Endothelial cell of umbilical vein (primary cell): ENCODE data around the gene ATP11B. TPM values are rescaled to one million over a fixed set of nuclear protein-coding genes. Genes with fewer than 3 reads are reported as not detected.

Experiments
- BruUV-seq: library from RNA; stranded (reverse); fragments of 400-500 nt; replicated peaks from 2 replicates; lab custom pipeline; 2021; lab: Mats Ljungman, UMichigan
- CTCF ChIA-PET: fragments of 300-600, 350-600 bp; sonication (Branson Sonifier 250); formaldehyde crosslinking; loops from one replicate; lab custom pipeline; 2021; ENCODE audit warnings: antibody characterized with exemption, inconsistent platforms; lab: Charles Lee
- POLR2A ChIA-PET: fragments of 300-600, 350-600 bp; sonication (Branson Sonifier 250); formaldehyde crosslinking; loops from one replicate; lab custom pipeline; 2021; ENCODE audit warnings: antibody characterized with exemption, inconsistent platforms; lab: Charles Lee
- DNase-seq: peaks from one replicate; pipeline ENCODE4 v3.0.0-alpha.2; 2011; ENCODE audit warnings: low read depth, low spot score
- FAIRE-seq: peaks from 2 replicates; lab custom pipeline; 2011; peaks lifted over from hg19 to GRCh38; lab: Jason Lieb, UNC
- H2AFZ ChIP-seq: 2 replicates; pipeline ENCODE4 v1.6.0; 2012; ENCODE audit warnings: low read depth, low read length, control low read depth, inconsistent platforms
- H3K27ac ChIP-seq: 2 replicates; pipeline ENCODE4 v1.5.1; 2011; ENCODE audit warnings: low read depth, mild to moderate bottlenecking, control low read depth, low read length, moderate library complexity; ENCODE audit not compliant: insufficient read depth
- H3K27me3 ChIP-seq, 2 experiments: 2 replicates each; pipeline versions ENCODE4 v1.6.0 to v1.6.1; 2011; ENCODE audit warnings: low read length in 2 of 2, mixed read lengths in 1 of 2; ENCODE audit not compliant: control insufficient read depth in 2 of 2, insufficient read depth in 2 of 2
- H3K36me3 ChIP-seq, 2 experiments: 2 replicates in 1 of 2; 3 replicates in 1 of 2; pipeline ENCODE4 v1.5.1; 2011; ENCODE audit warnings: low read length in 2 of 2, mild to moderate bottlenecking in 1 of 2, moderate library complexity in 1 of 2; ENCODE audit not compliant: control insufficient read depth in 2 of 2, insufficient read depth in 2 of 2; ENCODE audit errors: extremely low read depth in 1 of 2
- H3K4me1 ChIP-seq: 3 replicates; pipeline ENCODE4 v1.5.1; 2011; ENCODE audit warnings: mild to moderate bottlenecking, low read length; ENCODE audit not compliant: control insufficient read depth, insufficient read depth; ENCODE audit errors: extremely low read depth
- H3K4me2 ChIP-seq: 2 replicates; pipeline ENCODE4 v1.6.1; 2011; ENCODE audit warnings: low read length, control low read depth, mixed read lengths; ENCODE audit not compliant: insufficient read depth
- H3K4me3 ChIP-seq, 3 experiments: fragments of 200-600 bp in 1 of 3; sonication (generic), shearing (Covaris generic) in 1 of 3; replicated peaks in 1 of 3; 2 replicates each; pipeline ENCODE4 v1.5.1; 2011 to 2016; ENCODE audit warnings: control low read depth in 3 of 3, low read length in 3 of 3, mild to moderate bottlenecking in 2 of 3, inconsistent platforms in 1 of 3, low read depth in 1 of 3, moderate library complexity in 1 of 3; ENCODE audit not compliant: insufficient read depth in 1 of 3
- H3K79me2 ChIP-seq: 2 replicates; pipeline ENCODE4 v1.6.0; 2012; ENCODE audit warnings: low read length, inconsistent platforms; ENCODE audit not compliant: control insufficient read depth, insufficient read depth
- H3K9ac ChIP-seq: replicated peaks from 2 replicates; pipeline ENCODE3; 2011; ENCODE audit warnings: low read length, control low read depth; ENCODE audit not compliant: insufficient read depth; ENCODE audit errors: extremely low read depth
- H3K9me1 ChIP-seq: replicated peaks from 3 replicates; pipeline ENCODE4 v1.6.0; 2011; ENCODE audit warnings: mild to moderate bottlenecking, low read length; ENCODE audit not compliant: control insufficient read depth, insufficient read depth; ENCODE audit errors: extremely low read depth
- H3K9me3 ChIP-seq: replicated peaks from 2 replicates; pipeline ENCODE4 v1.5.1; 2012; ENCODE audit warnings: low read length, inconsistent platforms; ENCODE audit not compliant: control insufficient read depth, insufficient read depth
- H4K20me1 ChIP-seq: replicated peaks from 2 replicates; pipeline ENCODE3; 2011; ENCODE audit warnings: mild to moderate bottlenecking, low read length; ENCODE audit not compliant: control insufficient read depth, insufficient read depth; ENCODE audit errors: extremely low read depth
- EZH2 ChIP-seq: IDR thresholded peaks from 2 replicates; pipeline ENCODE4 v1.6.1; 2012; ENCODE audit warnings: borderline replicate concordance, low read depth, mild to moderate bottlenecking, moderate library complexity, low read length, inconsistent platforms; ENCODE audit not compliant: severe bottlenecking
- FOS ChIP-seq: IDR thresholded peaks from 2 replicates; pipeline ENCODE4 v1.6.1; 2011; ENCODE audit warnings: mild to moderate bottlenecking, low read length, moderate library complexity, borderline replicate concordance; ENCODE audit not compliant: insufficient read depth
- GATA2 ChIP-seq: IDR thresholded peaks from 2 replicates; pipeline ENCODE4 v1.7.0; 2011; ENCODE audit warnings: low read depth, mild to moderate bottlenecking, moderate library complexity, mixed read lengths, low read length; ENCODE audit not compliant: insufficient read length, insufficient read depth
- JUN ChIP-seq: IDR thresholded peaks from 2 replicates; pipeline ENCODE4 v1.6.1; 2011; ENCODE audit warnings: borderline replicate concordance, low read depth; ENCODE audit not compliant: insufficient read length, insufficient read depth
- MAX ChIP-seq: IDR thresholded peaks from 2 replicates; pipeline ENCODE4 v1.6.1; 2011; ENCODE audit not compliant: insufficient read depth, insufficient read length
- MYC ChIP-seq: IDR thresholded peaks from one replicate; pipeline ENCODE4 v1.6.1; 2011; ENCODE audit warnings: mild to moderate bottlenecking, low read depth, low read length
- POLR2A ChIP-seq: IDR thresholded peaks from 2 replicates; pipeline ENCODE4 v1.6.1; 2012; ENCODE audit warnings: low read depth, mild to moderate bottlenecking, control low read depth, low read length
- POLR2AphosphoS5 ChIP-seq: IDR thresholded peaks from 2 replicates; pipeline ENCODE4 v1.6.1; 2012; ENCODE audit warnings: low read depth, mild to moderate bottlenecking, control low read depth, low read length, moderate library complexity; ENCODE audit not compliant: insufficient read depth
- dilution Hi-C: fragments of 300-500 bp; cut with MboI; formaldehyde crosslinking; loops from one replicate; pipeline ENCODE4 v1.15.0; 2019; ENCODE audit warnings: low sequenced_read_pairs; ENCODE audit not compliant: extremely low pct_ligation_motif_present
- intact Hi-C: fragments of 100-400 bp; cut with micrococcal nuclease; formaldehyde crosslinking; loops from one replicate; pipeline ENCODE4 v1.10.0; 2022
- polyA plus RNA-seq, 4 experiments: library from polyadenylated mRNA; depleted of rRNA in 3 of 4; stranded (reverse) in 3 of 4; unstranded in 1 of 4; fragments of >200 nt; gene quantifications; 2 replicates each; pipeline versions ENCODE4 v1.2.1 to v1.2.3, GENCODE V29; 2011 to 2012; ENCODE audit warnings: missing spikeins in 1 of 4
- total RNA-seq: library from RNA; stranded (reverse); gene quantifications from 2 replicates; pipeline ENCODE4 v1.2.3, GENCODE V29; 2021
- TF ChIP-seq, protein P1 (sequence below), 2 donors: IDR thresholded peaks; 1 replicate in 1 of 2; 2 replicates in 1 of 2; pipeline ENCODE4 v1.5.1; 2011; ENCODE audit warnings: low read length in 2 of 2, mild to moderate bottlenecking in 2 of 2, moderate library complexity in 2 of 2, control low read depth in 1 of 2, inconsistent platforms in 1 of 2, low read depth in 1 of 2; ENCODE audit not compliant: insufficient read depth in 1 of 2; ENCODE audit errors: extremely low read depth in 1 of 2

ATP11B gene
- total and polyA plus RNA-seq, 2 donors (not counting 3 experiments of a cell fraction or from before 2014, with no cell fraction given): 10.1 to 49.3 TPM

GRCh38 chr3:182810574-182811268 is 17.4 kb downstream of the ATP11B start:
- Histone ChIP-seq H3K27me3 (no peaks in the 10 kb centered on the region), H3K79me2 (peaks cover 75% of the 10 kb centered on the region), H4K20me1 (peaks cover 10% of the 10 kb centered on the region), H3K36me3 (no peaks in the 10 kb centered on the region), H3K9me3 (no peaks in the 10 kb centered on the region), H3K4me3 (no peak overlapping the region), H3K4me1 (peaks cover 20% of the 10 kb centered on the region), H2AFZ (no peak overlapping the region), H3K27ac (peak overlapping the region; percentile 26), H3K9ac (peak overlapping the region; percentile 9), H3K4me2 (no peak overlapping the region), H3K9me1 (no peaks in the 10 kb centered on the region)
- CTCF ChIA-PET: no interaction called here
- peak; percentile 59 for DNase-seq
- BruUV-seq: no TSS peak
- POLR2A ChIA-PET: no interaction called here
- no peak for FAIRE-seq
- intact Hi-C loops (loop anchor here (1.0 to 2.0 kb wide), 2 partner anchors 7 to 16 kb away; no protein-coding TSS in a partner anchor), dilution Hi-C loops (no loop called here)
- TF ChIP-seq JUN (peak; percentile 64), FOS (peak; percentile 45)
- TF ChIP-seq, protein P1, sequence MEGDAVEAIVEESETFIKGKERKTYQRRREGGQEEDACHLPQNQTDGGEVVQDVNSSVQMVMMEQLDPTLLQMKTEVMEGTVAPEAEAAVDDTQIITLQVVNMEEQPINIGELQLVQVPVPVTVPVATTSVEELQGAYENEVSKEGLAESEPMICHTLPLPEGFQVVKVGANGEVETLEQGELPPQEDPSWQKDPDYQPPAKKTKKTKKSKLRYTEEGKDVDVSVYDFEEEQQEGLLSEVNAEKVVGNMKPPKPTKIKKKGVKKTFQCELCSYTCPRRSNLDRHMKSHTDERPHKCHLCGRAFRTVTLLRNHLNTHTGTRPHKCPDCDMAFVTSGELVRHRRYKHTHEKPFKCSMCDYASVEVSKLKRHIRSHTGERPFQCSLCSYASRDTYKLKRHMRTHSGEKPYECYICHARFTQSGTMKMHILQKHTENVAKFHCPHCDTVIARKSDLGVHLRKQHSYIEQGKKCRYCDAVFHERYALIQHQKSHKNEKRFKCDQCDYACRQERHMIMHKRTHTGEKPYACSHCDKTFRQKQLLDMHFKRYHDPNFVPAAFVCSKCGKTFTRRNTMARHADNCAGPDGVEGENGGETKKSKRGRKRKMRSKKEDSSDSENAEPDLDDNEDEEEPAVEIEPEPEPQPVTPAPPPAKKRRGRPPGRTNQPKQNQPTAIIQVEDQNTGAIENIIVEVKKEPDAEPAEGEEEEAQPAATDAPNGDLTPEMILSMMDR (IDR thresholded peaks at IDR 0.05; ENCODE audit: extremely low read depth in 1 of 2, insufficient read depth in 1 of 2, low read depth in 1 of 2, low read length in 2 of 2): no peak

- H3K9me3 ChIP-seq: no peaks in the 10 kb centered on the region
- FAIRE-seq (no peak), DNase-seq (no peak)
- H3K36me3 ChIP-seq: no peaks in the 10 kb centered on the region
- H3K4me1 ChIP-seq: peaks cover 20% of the 10 kb centered on the region
- no peak for TF ChIP-seq POLR2A
- no peak for TF ChIP-seq EZH2
- TF ChIP-seq GATA2: no peak
- TF ChIP-seq JUN: no peak
- TF ChIP-seq FOS: no peak
- TF ChIP-seq, protein P1 (IDR thresholded peaks at IDR 0.05; ENCODE audit: extremely low read depth in 1 of 2, insufficient read depth in 1 of 2, low read depth in 1 of 2, low read length in 2 of 2): no peak
- TF ChIP-seq MYC: no peak
- no peak for TF ChIP-seq POLR2AphosphoS5
- TF ChIP-seq MAX: no peak
- intact Hi-C loops (loop anchor here (1.0 to 2.0 kb wide), 2 partner anchors 8 to 16 kb away; no protein-coding TSS in a partner anchor), dilution Hi-C loops (no loop called here)
- no peaks in the 10 kb centered on the region for H3K27me3 ChIP-seq
- ChIA-PET CTCF (no interaction called here), POLR2A (no interaction called here)
- peaks cover 75% of the 10 kb centered on the region for H3K79me2 ChIP-seq
- no peak overlapping the region for H3K27ac ChIP-seq
- H3K4me2 ChIP-seq: no peak overlapping the region
- no peak overlapping the region for H2AFZ ChIP-seq
- H3K4me3 ChIP-seq: no peak overlapping the region
- H4K20me1 ChIP-seq: peaks cover 10% of the 10 kb centered on the region
- no TSS peak for BruUV-seq
- no peaks in the 10 kb centered on the region for H3K9me1 ChIP-seq
- no peak overlapping the region for H3K9ac ChIP-seq
Measured at GRCh38 chr3:182811269-182811596, 17.9 kb downstream of the ATP11B start.
